Panc1 (cell line): ENCODE data around the gene SLC16A1. TPM values are rescaled to one million over a fixed set of nuclear protein-coding genes. Genes with fewer than 3 reads are reported as not detected.
"Not testable (repeated sequence)": the region's sequence is repeated elsewhere in the genome, so short reads cannot be mapped to it uniquely, and the experiment has no call there.

Experiments
- ATAC-seq: fragments of 200-7000 bp; cut with Tn5 transposase; 2 replicates; pipeline ENCODE4 v1.9.1; 2020; ENCODE audit warnings: mild to moderate bottlenecking, moderate library complexity
- BruUV-seq: library from RNA; stranded (reverse); fragments of 400-500 nt; replicated peaks from 2 replicates; lab custom pipeline; 2021; lab: Mats Ljungman, UMichigan
- CTCF ChIA-PET: fragments of 300-600 bp; sonication (Branson Sonifier 250); formaldehyde crosslinking; loops from one replicate; lab custom pipeline; 2022; ENCODE audit warnings: antibody characterized with exemption; lab: Charles Lee
- POLR2A ChIA-PET: fragments of 300-600 bp; sonication (Branson Sonifier 250); formaldehyde crosslinking; loops from one replicate; lab custom pipeline; 2022; ENCODE audit warnings: antibody characterized with exemption; lab: Charles Lee
- DNase-seq: peaks from one replicate; pipeline ENCODE4 v3.0.0-alpha.2; 2010; ENCODE audit warnings: low read depth, low spot score
- H3K27ac ChIP-seq: 2 replicates; pipeline ENCODE4 v1.5.1; 2011; ENCODE audit warnings: mild to moderate bottlenecking, low read length, inconsistent platforms
- H3K27me3 ChIP-seq: fragments of 200-500 bp; sonication (Bioruptor generic); 2 replicates; pipeline ENCODE4 v1.6.0; 2014; ENCODE audit warnings: low read length, inconsistent platforms; ENCODE audit not compliant: control insufficient read depth, insufficient read depth
- H3K36me3 ChIP-seq: fragments of 200-500 bp; sonication (Bioruptor generic); 2 replicates; pipeline ENCODE4 v1.5.1; 2014; ENCODE audit warnings: inconsistent platforms, mild to moderate bottlenecking, low read length, moderate library complexity; ENCODE audit not compliant: control insufficient read depth, insufficient read depth
- H3K4me1 ChIP-seq: 2 replicates; pipeline ENCODE4 v1.5.1; 2011; ENCODE audit warnings: inconsistent platforms, mild to moderate bottlenecking, low read length, moderate library complexity; ENCODE audit not compliant: control insufficient read depth, insufficient read depth
- H3K4me3 ChIP-seq, 2 experiments: 2 replicates each; pipeline ENCODE4 v1.5.1; 2011 to 2012; ENCODE audit warnings: low read depth in 2 of 2, low read length in 2 of 2, mild to moderate bottlenecking in 2 of 2, inconsistent platforms in 1 of 2, moderate library complexity in 1 of 2
- H3K9me3 ChIP-seq: fragments of 200-500 bp; sonication (Bioruptor generic); 2 replicates; pipeline ENCODE4 v1.5.1; 2014; ENCODE audit warnings: low read depth, mild to moderate bottlenecking, inconsistent platforms, low read length, moderate library complexity; ENCODE audit not compliant: control insufficient read depth, insufficient read depth
- POLR2AphosphoS5 ChIP-seq: IDR thresholded peaks from 2 replicates; pipeline ENCODE4 v1.6.1; 2012; ENCODE audit warnings: mild to moderate bottlenecking, low read depth, low read length, moderate library complexity
- SIN3A ChIP-seq: IDR thresholded peaks from 2 replicates; pipeline ENCODE4 v1.6.1; 2012; ENCODE audit warnings: low read depth, mild to moderate bottlenecking, low read length, moderate library complexity, borderline replicate concordance; ENCODE audit not compliant: insufficient read depth
- TCF7L2 ChIP-seq: IDR thresholded peaks from 2 replicates; pipeline ENCODE4 v1.6.1; 2011; ENCODE audit warnings: mild to moderate bottlenecking, low read depth, low read length, inconsistent platforms
- in situ Hi-C: cut with HindIII; loops from 2 replicates; pipeline ENCODE4 v1.10.0; 2016; ENCODE audit warnings: low sequenced_read_pairs, low pct_unique_long_range_greater_than_20kb
- intact Hi-C: fragments of 100-400 bp; cut with micrococcal nuclease; formaldehyde crosslinking; loops from one replicate; pipeline ENCODE4 v1.10.0; 2022; ENCODE audit not compliant: unreplicated experiment
- total RNA-seq: library from RNA; stranded (reverse); gene quantifications from one replicate; pipeline ENCODE4 v1.2.1, GENCODE V29; 2021; ENCODE audit not compliant: unreplicated experiment
- TF ChIP-seq, protein P1 (sequence below), 2 experiments: IDR thresholded peaks; 2 replicates each; pipeline ENCODE4 v1.6.1; 2011 to 2012; ENCODE audit warnings: low read depth in 2 of 2, control low read depth in 1 of 2, low read length in 1 of 2, mild to moderate bottlenecking in 1 of 2, moderate library complexity in 1 of 2; ENCODE audit not compliant: insufficient read depth in 1 of 2
- TF ChIP-seq, protein P2 (sequence below): fragments of 450-650 bp; IDR thresholded peaks from 2 replicates; pipeline ENCODE4 v1.5.1; 2017; ENCODE audit warnings: mild to moderate bottlenecking

SLC16A1 gene
- total RNA-seq, 1 experiment from 2014 or later: 51.5 TPM

DNA sequence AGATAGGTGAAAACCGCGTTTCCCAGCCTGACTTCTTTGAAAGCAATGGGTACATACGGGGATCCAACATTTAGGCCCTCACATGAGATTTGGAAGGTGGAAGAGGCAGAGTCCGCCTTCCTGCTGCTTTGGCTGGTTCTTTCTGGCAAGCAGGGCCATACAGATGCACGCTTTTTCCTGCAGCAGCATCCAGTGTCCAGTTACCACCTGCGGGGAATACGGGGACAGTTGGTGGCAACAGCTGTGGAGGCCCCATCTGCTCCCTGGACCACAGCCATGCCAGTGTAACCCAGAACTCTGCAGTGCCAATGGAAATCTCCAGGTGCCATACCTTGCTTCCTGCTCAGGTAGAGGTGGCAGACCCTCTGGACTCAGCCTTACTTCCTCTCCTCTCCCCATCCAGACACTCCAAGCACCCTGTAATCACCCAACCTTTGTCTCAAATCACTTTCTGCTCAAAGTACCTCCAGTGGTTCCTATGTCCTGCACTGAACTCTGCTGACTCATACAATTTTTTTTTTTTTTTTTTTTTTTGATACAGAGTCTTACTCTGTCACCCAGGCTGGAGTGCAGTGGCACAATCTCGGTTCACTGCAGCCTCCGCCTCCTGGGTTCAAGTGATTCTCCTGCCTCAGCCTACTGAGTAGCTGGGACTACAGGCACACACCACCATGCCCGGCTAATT lies 68.3 kb downstream of the SLC16A1 start:
- ATAC-seq: no peak
- no peak overlapping the region for H3K4me3 ChIP-seq
- H3K36me3 ChIP-seq: no peaks in the 10 kb centered on the region
- H3K9me3 ChIP-seq: no peaks in the 10 kb centered on the region
- ChIA-PET POLR2A (no interaction called here), CTCF (no interaction called here)
- no peak overlapping the region for H3K27ac ChIP-seq
- no TSS peak for BruUV-seq
- no peaks in the 10 kb centered on the region for H3K4me1 ChIP-seq
- DNase-seq: no peak
- TF ChIP-seq, protein P1, sequence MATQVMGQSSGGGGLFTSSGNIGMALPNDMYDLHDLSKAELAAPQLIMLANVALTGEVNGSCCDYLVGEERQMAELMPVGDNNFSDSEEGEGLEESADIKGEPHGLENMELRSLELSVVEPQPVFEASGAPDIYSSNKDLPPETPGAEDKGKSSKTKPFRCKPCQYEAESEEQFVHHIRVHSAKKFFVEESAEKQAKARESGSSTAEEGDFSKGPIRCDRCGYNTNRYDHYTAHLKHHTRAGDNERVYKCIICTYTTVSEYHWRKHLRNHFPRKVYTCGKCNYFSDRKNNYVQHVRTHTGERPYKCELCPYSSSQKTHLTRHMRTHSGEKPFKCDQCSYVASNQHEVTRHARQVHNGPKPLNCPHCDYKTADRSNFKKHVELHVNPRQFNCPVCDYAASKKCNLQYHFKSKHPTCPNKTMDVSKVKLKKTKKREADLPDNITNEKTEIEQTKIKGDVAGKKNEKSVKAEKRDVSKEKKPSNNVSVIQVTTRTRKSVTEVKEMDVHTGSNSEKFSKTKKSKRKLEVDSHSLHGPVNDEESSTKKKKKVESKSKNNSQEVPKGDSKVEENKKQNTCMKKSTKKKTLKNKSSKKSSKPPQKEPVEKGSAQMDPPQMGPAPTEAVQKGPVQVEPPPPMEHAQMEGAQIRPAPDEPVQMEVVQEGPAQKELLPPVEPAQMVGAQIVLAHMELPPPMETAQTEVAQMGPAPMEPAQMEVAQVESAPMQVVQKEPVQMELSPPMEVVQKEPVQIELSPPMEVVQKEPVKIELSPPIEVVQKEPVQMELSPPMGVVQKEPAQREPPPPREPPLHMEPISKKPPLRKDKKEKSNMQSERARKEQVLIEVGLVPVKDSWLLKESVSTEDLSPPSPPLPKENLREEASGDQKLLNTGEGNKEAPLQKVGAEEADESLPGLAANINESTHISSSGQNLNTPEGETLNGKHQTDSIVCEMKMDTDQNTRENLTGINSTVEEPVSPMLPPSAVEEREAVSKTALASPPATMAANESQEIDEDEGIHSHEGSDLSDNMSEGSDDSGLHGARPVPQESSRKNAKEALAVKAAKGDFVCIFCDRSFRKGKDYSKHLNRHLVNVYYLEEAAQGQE (IDR thresholded peaks at IDR 0.05; ENCODE audit: insufficient read depth in 1 of 2, low read depth in 2 of 2, low read length in 1 of 2): no peak
- TF ChIP-seq POLR2AphosphoS5 (no peak), TCF7L2 (no peak), SIN3A (no peak)
- TF ChIP-seq, protein P2, sequence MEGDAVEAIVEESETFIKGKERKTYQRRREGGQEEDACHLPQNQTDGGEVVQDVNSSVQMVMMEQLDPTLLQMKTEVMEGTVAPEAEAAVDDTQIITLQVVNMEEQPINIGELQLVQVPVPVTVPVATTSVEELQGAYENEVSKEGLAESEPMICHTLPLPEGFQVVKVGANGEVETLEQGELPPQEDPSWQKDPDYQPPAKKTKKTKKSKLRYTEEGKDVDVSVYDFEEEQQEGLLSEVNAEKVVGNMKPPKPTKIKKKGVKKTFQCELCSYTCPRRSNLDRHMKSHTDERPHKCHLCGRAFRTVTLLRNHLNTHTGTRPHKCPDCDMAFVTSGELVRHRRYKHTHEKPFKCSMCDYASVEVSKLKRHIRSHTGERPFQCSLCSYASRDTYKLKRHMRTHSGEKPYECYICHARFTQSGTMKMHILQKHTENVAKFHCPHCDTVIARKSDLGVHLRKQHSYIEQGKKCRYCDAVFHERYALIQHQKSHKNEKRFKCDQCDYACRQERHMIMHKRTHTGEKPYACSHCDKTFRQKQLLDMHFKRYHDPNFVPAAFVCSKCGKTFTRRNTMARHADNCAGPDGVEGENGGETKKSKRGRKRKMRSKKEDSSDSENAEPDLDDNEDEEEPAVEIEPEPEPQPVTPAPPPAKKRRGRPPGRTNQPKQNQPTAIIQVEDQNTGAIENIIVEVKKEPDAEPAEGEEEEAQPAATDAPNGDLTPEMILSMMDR: no peak
- H3K27me3 ChIP-seq: no peaks in the 10 kb centered on the region
- intact Hi-C loops: no loop called here
- in situ Hi-C loops: no loop called here

DNA sequence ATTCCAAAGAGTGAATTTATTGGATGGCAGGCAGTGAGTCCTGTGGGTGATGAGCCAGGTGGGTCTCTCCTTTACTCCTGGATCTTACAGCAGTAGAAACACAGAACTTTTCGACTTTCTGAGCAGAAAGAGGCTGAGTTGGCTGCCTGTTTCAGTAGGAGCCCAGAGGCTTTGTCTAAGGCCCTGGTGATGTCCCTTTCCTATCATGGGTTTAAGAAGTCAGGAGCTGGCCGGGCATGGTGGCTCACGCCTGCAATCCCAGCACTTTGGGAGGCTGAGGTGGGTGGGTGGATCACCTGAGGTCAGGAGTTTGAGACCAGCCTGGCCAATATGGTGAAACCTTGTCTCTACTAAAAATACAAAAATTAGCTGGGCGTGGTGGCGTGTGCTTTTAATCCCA lies 71.0 kb downstream of the SLC16A1 start:
- CTCF ChIA-PET, H3K9me3 ChIP-seq, H3K27ac ChIP-seq, BruUV-seq, H3K36me3 ChIP-seq, H3K4me3 ChIP-seq, ATAC-seq, in situ Hi-C loops, H3K27me3 ChIP-seq, H3K4me1 ChIP-seq, DNase-seq, POLR2A ChIA-PET, intact Hi-C loops: not testable (repeated sequence)

DNA sequence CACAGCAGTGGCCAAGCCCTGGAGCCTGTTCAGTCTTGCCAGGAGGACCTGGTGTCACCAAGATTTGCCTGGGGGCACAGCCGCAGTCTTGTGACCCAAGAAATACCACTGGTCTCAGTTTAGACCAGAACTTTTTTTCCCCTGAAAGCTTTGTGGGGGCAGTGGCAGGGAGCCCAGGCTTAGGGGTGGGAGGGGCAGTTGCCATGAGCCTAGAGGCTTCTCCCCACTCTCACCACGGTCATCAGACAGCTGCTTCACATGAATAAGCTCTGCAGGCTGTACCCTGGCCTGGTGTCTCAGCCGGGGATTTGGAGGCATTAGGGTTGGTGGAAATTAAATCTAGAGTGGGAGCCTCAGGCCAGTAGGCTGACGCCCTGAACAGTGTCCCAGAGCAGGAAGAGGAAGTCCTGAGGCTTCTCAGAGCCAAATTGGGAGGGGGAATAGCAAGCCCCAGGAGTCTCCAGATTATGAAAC lies 73.7 kb downstream of the SLC16A1 start:
- Histone ChIP-seq H3K27ac (no peak overlapping the region), H3K4me1 (no peaks in the 10 kb centered on the region), H3K27me3 (no peaks in the 10 kb centered on the region), H3K36me3 (no peaks in the 10 kb centered on the region), H3K4me3 (no peak overlapping the region), H3K9me3 (no peaks in the 10 kb centered on the region)
- CTCF ChIA-PET: interaction anchor here (1.5 to 1.7 kb wide), 2 partner anchors 160 to 190 kb away, joined by 3 to 10 read pairs; partner anchors contain the start of gene LRIG2
- in situ Hi-C loops (no loop called here), intact Hi-C loops (no loop called here)
- POLR2A ChIA-PET: no interaction called here
- no TSS peak for BruUV-seq
- no peak for ATAC-seq
- DNase-seq: no peak
- no peak for TF ChIP-seq POLR2AphosphoS5
- TF ChIP-seq TCF7L2: no peak
- TF ChIP-seq, protein P2: no peak
- TF ChIP-seq SIN3A: no peak
- TF ChIP-seq, protein P1 (IDR thresholded peaks at IDR 0.05; ENCODE audit: insufficient read depth in 1 of 2, low read depth in 2 of 2, low read length in 1 of 2): no peak
